Adrenal gland (tissue), 12 donors: ENCODE data around the gene P3H2. TPM values are rescaled to one million over a fixed set of nuclear protein-coding genes. Genes with fewer than 3 reads are reported as not detected.
"Not testable (repeated sequence)": the region's sequence is repeated elsewhere in the genome, so short reads cannot be mapped to it uniquely, and the experiment has no call there.

Source experiments
- DNase-seq, 7 donors: peaks; one replicate each; pipeline ENCODE4 v3.0.0-alpha.2; 2019 to 2020
- H3K27ac ChIP-seq, 5 donors: fragments of 200-600 bp; sonication (generic) in 4 of 5; 1 replicate in 3 of 5; 2 replicates in 2 of 5; pipeline versions ENCODE4 v1.5.1 to v1.8.0; 2016 to 2020; ENCODE audit warnings: mild to moderate bottlenecking in 1 of 5
- H3K27me3 ChIP-seq: fragments of 200-600 bp; 2 replicates; pipeline ENCODE4 v1.8.0; 2021
- H3K36me3 ChIP-seq, 2 donors: fragments of 200-600 bp; replicated peaks in 1 of 2; 1 replicate in 1 of 2; 2 replicates in 1 of 2; pipeline versions ENCODE4 v1.5.1 to v1.8.0; 2018 to 2022
- H3K4me1 ChIP-seq, 2 donors: fragments of 200-600 bp; replicated peaks in 1 of 2; 1 replicate in 1 of 2; 2 replicates in 1 of 2; pipeline versions ENCODE4 v1.5.1 to v1.8.0; 2018 to 2021
- H3K4me3 ChIP-seq, 4 donors: fragments of 200-600 bp; sonication (generic) in 3 of 4; one replicate each; pipeline ENCODE4 v1.5.1; 2016 to 2018
- H3K9me3 ChIP-seq, 3 donors: fragments of 200-600 bp; sonication (generic) in 1 of 3; replicated peaks in 1 of 3; 1 replicate in 2 of 3; 2 replicates in 1 of 3; pipeline versions ENCODE4 v1.5.1 to v1.8.0; 2016 to 2021
- CTCF ChIP-seq, 6 experiments: fragments of 450-650 bp in 4 of 6; fragments of 200-600 bp in 2 of 6; sonication (generic) in 1 of 6; IDR thresholded peaks; 1 replicate in 5 of 6; 2 replicates in 1 of 6; pipeline versions ENCODE4 v1.5.1 to v1.8.0; 2016 to 2021; ENCODE audit warnings: antibody characterized with exemption in 6 of 6, mild to moderate bottlenecking in 2 of 6, moderate library complexity in 1 of 6
- POLR2A ChIP-seq, 2 donors: fragments of 450-650 bp; IDR thresholded peaks; one replicate each; pipeline ENCODE4 v1.6.1; 2017; ENCODE audit warnings: antibody characterized with exemption in 2 of 2, mild to moderate bottlenecking in 2 of 2, moderate library complexity in 1 of 2
- WGBS, 4 donors: extraction: QIAGEN DNeasy Blood & Tissue Kit in 2 of 4; methylation state at CpG; one replicate each; pipeline versions ENCODE4 v1.1.5 to v1.1.7; 2013 to 2017; 5-methylcytosine and 5-hydroxymethylcytosine counted together
- intact Hi-C, 2 donors: fragments of 100-400 bp; cut with DNase I; formaldehyde crosslinking; loops; one replicate each; pipeline versions ENCODE4 v1.14.1 to v1.15.0; 2022 to 2023
- polyA plus RNA-seq, 3 donors: library from polyadenylated mRNA; stranded (reverse); fragments of 200-250 nt in 2 of 3; fragments of 350-450 nt in 1 of 3; fragmentation: Illumina TruSeq in 1 of 3; extraction: RNeasy Lipid Tissue Mini Kit (QIAGEN cat#74804) in 1 of 3; gene quantifications; one replicate each; pipeline ENCODE4 v1.2.3, GENCODE V29; 2013 to 2014
- total RNA-seq, 9 donors: library from RNA; depleted of rRNA in 4 of 9; stranded (reverse); fragments of >200 nt in 4 of 9; fragments of 120-200 nt in 1 of 9; fragmentation: NEBNext Ultra II Directional in 1 of 9; extraction: Animal tissue kit (Norgen Biotek cat#: 25700) in 1 of 9; gene quantifications; one replicate each; pipeline versions ENCODE4 v1.1.0 to v1.2.4, GENCODE V29; 2013 to 2023
- donor health status: healthy with polysubstance abuse.
- donor health status: Bipolar disorder and iron deficiency.
- donor health status: DM: yes; HTN: yes; CAD: no.
- donor health status: DM: no; HTN: no; CAD: no.
- donor health status: DM: no; HTN: no; CAD: no.
- donor health status: DM: yes; HTN: yes; CAD: no.

P3H2 gene
- total and polyA plus RNA-seq, 12 donors, result 22.8 to 175 (median 88.1) TPM

GRCh38 chr3:189961522-189962161, 159.1 kb downstream of the P3H2 start:
- Histone ChIP-seq H3K36me3 (peaks cover 0 to 17% of the 10 kb centered on the region in 2 donors), H3K4me3 (no peak overlapping the region), H3K9me3 (no peaks in the 10 kb centered on the region), H3K27me3 (no peaks in the 10 kb centered on the region), H3K27ac (peak overlapping the region in 2 of 5 donors; percentile 49 to 62), H3K4me1 (no peaks in the 10 kb centered on the region)
- intact Hi-C loops, result loop anchor here (5.0 to 10.0 kb wide), 3 partner anchors 163 to 246 kb away; partner anchors contain the start of gene P3H2 (in 1 of the 2)
- WGBS, 4 donors, result 1 to 2% (median 2%) methylated on average over 8 of the region's 8 CpGs
- TF ChIP-seq POLR2A (IDR thresholded peaks at IDR 0.05) (no peak), CTCF (IDR thresholded peaks at IDR 0.05) (peak; percentile 89 to 98 (median 96))
- peak; percentile 77 to 95 (median 82) for DNase-seq

GRCh38 chr3:189961086-189961485, 159.6 kb downstream of the P3H2 start:
- 68 to 78% (median 72%) methylated on average over 10 of the region's 10 CpGs for WGBS, 4 donors
- intact Hi-C loops, result loop anchor here (5.0 to 10.0 kb wide), 3 partner anchors 164 to 246 kb away; partner anchors contain the start of gene P3H2 (in 1 of the 2)
- not testable (repeated sequence) for DNase-seq, H3K9me3 ChIP-seq, H3K27me3 ChIP-seq, H3K4me1 ChIP-seq, H3K27ac ChIP-seq, H3K4me3 ChIP-seq
- peaks cover 0 to 17% of the 10 kb centered on the region in 2 donors for H3K36me3 ChIP-seq

GRCh38 chr3:189954733-189955665, 165.7 kb downstream of the P3H2 start:
- no peak for DNase-seq
- no peaks in the 10 kb centered on the region for H3K9me3 ChIP-seq
- H3K4me1 ChIP-seq, result no peaks in the 10 kb centered on the region
- TF ChIP-seq CTCF (IDR thresholded peaks at IDR 0.05), result no peak
- intact Hi-C loops, result no loop called here
- no peaks in the 10 kb centered on the region for H3K27me3 ChIP-seq
- H3K27ac ChIP-seq, result no peak overlapping the region
- WGBS, 4 donors, result 83 to 92% (median 90%) methylated on average over 7 of the region's 7 CpGs
- peaks cover 0 to 6% of the 10 kb centered on the region in 2 donors for H3K36me3 ChIP-seq
- no peak overlapping the region for H3K4me3 ChIP-seq

- 84 to 92% (median 89%) methylated on average over 4 of the region's 4 CpGs for WGBS, 4 donors
- H3K4me1 ChIP-seq, result no peaks in the 10 kb centered on the region
- no peak for TF ChIP-seq CTCF (IDR thresholded peaks at IDR 0.05)
- no peak for TF ChIP-seq POLR2A (IDR thresholded peaks at IDR 0.05)
- H3K27ac ChIP-seq, result no peak overlapping the region
- peaks cover 0 to 6% of the 10 kb centered on the region in 2 donors for H3K36me3 ChIP-seq
- no peaks in the 10 kb centered on the region for H3K27me3 ChIP-seq
- intact Hi-C loops, result no loop called here
- DNase-seq, result no peak
- H3K4me3 ChIP-seq, result no peak overlapping the region
- no peaks in the 10 kb centered on the region for H3K9me3 ChIP-seq
These were observed 167.1 kb downstream of the P3H2 start for GRCh38 chr3:189953551-189953950.
